Measurements from ENCODE around the gene PCDH9. TPM values are rescaled to one million over a fixed set of nuclear protein-coding genes. Genes with fewer than 3 reads are reported as not detected.

PCDH9 gene
- total RNA-seq, 1 donor from 2014 or later, result 1.7 TPM

- H3K36me3 Mint-ChIP-seq (ENCODE audit: insufficient read depth), result no peaks in the 10 kb centered on the region
- peaks cover 4% of the 10 kb centered on the region for H3K4me1 Mint-ChIP-seq (ENCODE audit: low read depth)
- no peak for TF ChIP-seq CTCF (IDR thresholded peaks at IDR 0.05; ENCODE audit: unreplicated experiment)
Measured at GRCh38 chr13:66781241-66781640, 448.9 kb downstream of the PCDH9 start.

GRCh38 chr13:66780814-66781213 lies 449.3 kb downstream of the PCDH9 start:
- Mint-ChIP-seq H3K27me3 (no peaks in the 10 kb centered on the region), H3K4me3 (ENCODE audit: low read depth) (no peak overlapping the region), H3K36me3 (ENCODE audit: insufficient read depth) (no peaks in the 10 kb centered on the region), H3K4me1 (ENCODE audit: low read depth) (peaks cover 4% of the 10 kb centered on the region), H3K27ac (no peak overlapping the region), H3K9me3 (ENCODE audit: low read depth) (peaks cover 3% of the 10 kb centered on the region)
- TF ChIP-seq CTCF (IDR thresholded peaks at IDR 0.05; ENCODE audit: unreplicated experiment), result no peak
- DNase-seq (ENCODE audit: low spot score, unreplicated experiment), result no peak

More at GRCh38 chr13:66781241-66781640, 448.9 kb downstream of the PCDH9 start:
- H3K27ac Mint-ChIP-seq, result no peak overlapping the region
- no peak overlapping the region for H3K4me3 Mint-ChIP-seq (ENCODE audit: low read depth)
- no peak for DNase-seq (ENCODE audit: low spot score, unreplicated experiment)
- H3K9me3 Mint-ChIP-seq (ENCODE audit: low read depth), result peaks cover 3% of the 10 kb centered on the region
- no peaks in the 10 kb centered on the region for H3K27me3 Mint-ChIP-seq

GRCh38 chr13:66778461-66778860 lies 451.7 kb downstream of the PCDH9 start:
- no peak for TF ChIP-seq CTCF (IDR thresholded peaks at IDR 0.05; ENCODE audit: unreplicated experiment)

GRCh38 chr13:66775196-66775595 lies 454.9 kb downstream of the PCDH9 start:
- no peak for TF ChIP-seq CTCF (IDR thresholded peaks at IDR 0.05; ENCODE audit: unreplicated experiment)
- no peaks in the 10 kb centered on the region for H3K4me1 Mint-ChIP-seq (ENCODE audit: low read depth)
- no peak for DNase-seq (ENCODE audit: low spot score, unreplicated experiment)
- peaks cover 3% of the 10 kb centered on the region for H3K9me3 Mint-ChIP-seq (ENCODE audit: low read depth)
- H3K36me3 Mint-ChIP-seq (ENCODE audit: insufficient read depth), result no peaks in the 10 kb centered on the region
- H3K4me3 Mint-ChIP-seq (ENCODE audit: low read depth), result no peak overlapping the region
- no peak overlapping the region for H3K27ac Mint-ChIP-seq
- H3K27me3 Mint-ChIP-seq, result no peaks in the 10 kb centered on the region

More at GRCh38 chr13:66778461-66778860, 451.7 kb downstream of the PCDH9 start:
- Mint-ChIP-seq H3K9me3 (ENCODE audit: low read depth) (peaks cover 3% of the 10 kb centered on the region), H3K27ac (no peak overlapping the region), H3K36me3 (ENCODE audit: insufficient read depth) (no peaks in the 10 kb centered on the region), H3K4me3 (ENCODE audit: low read depth) (no peak overlapping the region), H3K27me3 (no peaks in the 10 kb centered on the region), H3K4me1 (ENCODE audit: low read depth) (peaks cover 4% of the 10 kb centered on the region)
- no peak for DNase-seq (ENCODE audit: low spot score, unreplicated experiment)

GRCh38 chr13:66774046-66774445 lies 456.1 kb downstream of the PCDH9 start:
- TF ChIP-seq CTCF (IDR thresholded peaks at IDR 0.05; ENCODE audit: unreplicated experiment), result no peak
- DNase-seq (ENCODE audit: low spot score, unreplicated experiment), result no peak
- no peak overlapping the region for H3K27ac Mint-ChIP-seq
- peaks cover 3% of the 10 kb centered on the region for H3K9me3 Mint-ChIP-seq (ENCODE audit: low read depth)
- H3K36me3 Mint-ChIP-seq (ENCODE audit: insufficient read depth), result no peaks in the 10 kb centered on the region
- no peaks in the 10 kb centered on the region for H3K27me3 Mint-ChIP-seq
- no peak overlapping the region for H3K4me3 Mint-ChIP-seq (ENCODE audit: low read depth)
- H3K4me1 Mint-ChIP-seq (ENCODE audit: low read depth), result no peaks in the 10 kb centered on the region
